WI38 (cell line): Measurements from ENCODE around the gene CGRRF1.

Experiments
- H3K4me3 ChIP-seq: 2 replicates; pipeline ENCODE4 v1.5.1; 2011; ENCODE audit warnings: low read depth, mild to moderate bottlenecking, control low read depth, low read length
- TF ChIP-seq, protein P1 (sequence below): IDR thresholded peaks from 2 replicates; pipeline ENCODE4 v1.5.1; 2012; ENCODE audit warnings: low read depth, mild to moderate bottlenecking, control low read depth, low read length

The CGRRF1 gene

DNA sequence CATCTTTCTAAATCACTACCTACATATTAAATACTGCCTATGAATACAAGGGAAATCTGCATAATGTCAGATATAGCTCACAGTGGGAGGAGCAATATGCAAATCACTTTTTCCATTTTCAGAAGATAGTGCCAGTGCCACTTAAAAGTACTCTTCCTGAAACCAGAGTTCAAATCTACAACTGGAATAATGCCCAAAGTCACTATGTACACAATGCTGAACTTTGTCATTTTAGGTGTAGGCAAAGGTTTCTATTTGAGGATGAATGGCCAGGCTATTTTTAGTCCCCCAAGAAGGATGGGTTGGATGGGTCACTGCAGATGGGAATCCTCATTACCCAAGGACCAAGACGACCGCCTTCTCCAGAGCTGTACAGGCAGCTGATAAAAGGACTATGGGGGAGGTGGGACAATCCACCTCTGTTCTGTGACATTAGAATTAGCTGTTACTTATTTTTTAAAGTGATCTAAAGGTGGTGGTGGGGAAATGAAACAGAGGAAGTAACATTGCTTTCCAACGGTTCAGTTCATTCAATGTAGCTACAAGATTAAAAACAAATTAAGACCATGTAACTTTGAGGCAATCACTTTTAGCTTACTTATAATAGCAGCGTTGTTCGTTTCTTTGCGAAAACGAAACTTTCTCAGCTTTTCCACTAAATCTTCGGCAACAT lies 26.5 kb upstream of the CGRRF1 start:
- H3K4me3 ChIP-seq, result no peak overlapping the region
- TF ChIP-seq, protein P1, sequence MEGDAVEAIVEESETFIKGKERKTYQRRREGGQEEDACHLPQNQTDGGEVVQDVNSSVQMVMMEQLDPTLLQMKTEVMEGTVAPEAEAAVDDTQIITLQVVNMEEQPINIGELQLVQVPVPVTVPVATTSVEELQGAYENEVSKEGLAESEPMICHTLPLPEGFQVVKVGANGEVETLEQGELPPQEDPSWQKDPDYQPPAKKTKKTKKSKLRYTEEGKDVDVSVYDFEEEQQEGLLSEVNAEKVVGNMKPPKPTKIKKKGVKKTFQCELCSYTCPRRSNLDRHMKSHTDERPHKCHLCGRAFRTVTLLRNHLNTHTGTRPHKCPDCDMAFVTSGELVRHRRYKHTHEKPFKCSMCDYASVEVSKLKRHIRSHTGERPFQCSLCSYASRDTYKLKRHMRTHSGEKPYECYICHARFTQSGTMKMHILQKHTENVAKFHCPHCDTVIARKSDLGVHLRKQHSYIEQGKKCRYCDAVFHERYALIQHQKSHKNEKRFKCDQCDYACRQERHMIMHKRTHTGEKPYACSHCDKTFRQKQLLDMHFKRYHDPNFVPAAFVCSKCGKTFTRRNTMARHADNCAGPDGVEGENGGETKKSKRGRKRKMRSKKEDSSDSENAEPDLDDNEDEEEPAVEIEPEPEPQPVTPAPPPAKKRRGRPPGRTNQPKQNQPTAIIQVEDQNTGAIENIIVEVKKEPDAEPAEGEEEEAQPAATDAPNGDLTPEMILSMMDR, result no peak

DNA sequence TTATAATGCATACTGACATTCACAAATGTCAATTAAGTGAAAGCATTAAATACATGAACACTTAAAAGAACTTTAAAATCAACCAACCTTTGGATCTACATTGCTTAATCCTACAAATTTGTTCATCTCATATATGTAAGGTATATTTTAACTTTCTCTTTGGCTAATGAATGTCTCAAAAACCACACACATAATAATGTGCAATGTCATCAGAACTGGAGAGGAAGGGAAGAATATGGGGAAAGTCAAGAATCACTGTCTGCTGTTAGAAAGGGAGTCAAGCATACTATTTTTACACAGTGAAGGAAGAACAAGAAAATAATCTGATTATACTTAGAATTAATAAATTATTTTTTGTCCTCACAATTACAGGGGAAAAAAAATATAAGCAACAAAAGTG lies 25.9 kb upstream of the CGRRF1 start:
- TF ChIP-seq, protein P1, result no peak
- no peak overlapping the region for H3K4me3 ChIP-seq

GRCh38 chr14:54486685-54487084 lies 23.0 kb upstream of the CGRRF1 start:
- TF ChIP-seq, protein P1, result no peak
- no peak overlapping the region for H3K4me3 ChIP-seq

GRCh38 chr14:54487771-54488170 lies 21.9 kb upstream of the CGRRF1 start:
- TF ChIP-seq, protein P1, result no peak
- H3K4me3 ChIP-seq, result peak overlapping the region; percentile 80

GRCh38 chr14:54488318-54488645 lies 21.4 kb upstream of the CGRRF1 start:
- TF ChIP-seq, protein P1, result no peak

GRCh38 chr14:54488646-54489317 lies 20.9 kb upstream of the CGRRF1 start, which contains the start of gene GMFB:
GMFB (minus strand) TSS chr14:54488980; CDS start chr14:54488927, 53 bp downstream.
- H3K4me3 ChIP-seq, result peak within 1 kb of the TSS; percentile 80
- TF ChIP-seq, protein P1, result peak; percentile 45

More at GRCh38 chr14:54488318-54488645, 21.4 kb upstream of the CGRRF1 start:
- H3K4me3 ChIP-seq, result peak overlapping the region; percentile 80

DNA sequence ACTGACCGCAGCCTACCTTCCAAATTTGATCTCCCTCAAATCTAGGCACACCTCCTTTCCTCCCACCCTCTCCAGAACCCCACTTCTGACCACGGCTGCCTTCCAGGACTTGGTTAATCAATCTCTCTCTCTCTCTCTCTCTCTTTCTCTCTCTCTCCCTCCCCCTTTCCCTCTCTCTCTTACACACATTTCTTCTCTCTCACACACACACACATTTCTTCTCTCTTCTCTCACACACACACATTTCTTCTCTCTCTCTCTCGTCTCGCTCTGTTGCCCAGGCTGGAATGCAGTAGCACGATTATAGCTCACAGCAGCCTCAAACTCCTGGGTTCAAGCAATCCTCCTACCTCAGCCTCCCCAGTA lies 20.4 kb upstream of the CGRRF1 start:
- TF ChIP-seq, protein P1, result no peak
- H3K4me3 ChIP-seq, result peak overlapping the region; percentile 80
